T follicular helper cell (primary cell): ENCODE measurements around the gene SERGEF.
"Not testable (repeated sequence)": the region's sequence is repeated elsewhere in the genome, so short reads cannot be mapped to it uniquely, and the experiment has no call there.

Source experiments
- DNase-seq: peaks from one replicate; pipeline ENCODE4 v3.0.0-alpha.2; 2020; ENCODE audit warnings: low read depth

SERGEF gene

GRCh38 chr11:17907046-17907445, 105.8 kb downstream of the SERGEF start:
- no peak for DNase-seq

- DNase-seq: no peak
Measured at GRCh38 chr11:17906436-17906835, 106.4 kb downstream of the SERGEF start.

GRCh38 chr11:17905477-17905876, 107.4 kb downstream of the SERGEF start:
- DNase-seq: no peak

GRCh38 chr11:17901481-17901880, 111.4 kb downstream of the SERGEF start:
- no peak for DNase-seq

- no peak for DNase-seq
Measured at GRCh38 chr11:17898782-17899181, 114.1 kb downstream of the SERGEF start.

- DNase-seq: no peak
Measured at GRCh38 chr11:17898071-17898470, 114.8 kb downstream of the SERGEF start.

- no peak for DNase-seq
Measured at GRCh38 chr11:17897495-17897894, 115.4 kb downstream of the SERGEF start.

- not testable (repeated sequence) for DNase-seq
Measured at GRCh38 chr11:17896496-17897151, 116.2 kb downstream of the SERGEF start.

GRCh38 chr11:17894929-17895658, 117.8 kb downstream of the SERGEF start:
- DNase-seq: no peak

- no peak for DNase-seq
Measured at GRCh38 chr11:17892409-17892808, 120.4 kb downstream of the SERGEF start.

GRCh38 chr11:17890325-17890724, 122.5 kb downstream of the SERGEF start:
- no peak for DNase-seq

- DNase-seq: no peak
Measured at GRCh38 chr11:17887779-17888178, 125.1 kb downstream of the SERGEF start.

GRCh38 chr11:17883946-17884345, 128.9 kb downstream of the SERGEF start:
- DNase-seq: no peak

- no peak for DNase-seq
Measured at GRCh38 chr11:17883057-17883456, 129.8 kb downstream of the SERGEF start.

- no peak for DNase-seq
Measured at GRCh38 chr11:17878743-17879142, 134.1 kb downstream of the SERGEF start.

GRCh38 chr11:17877886-17878285, 135.0 kb downstream of the SERGEF start:
- DNase-seq: no peak

GRCh38 chr11:17876827-17877226, 136.0 kb downstream of the SERGEF start:
- no peak for DNase-seq

GRCh38 chr11:17875891-17876290, 137.0 kb downstream of the SERGEF start:
- DNase-seq: no peak

- DNase-seq: no peak
Measured at GRCh38 chr11:17873586-17873985, 139.3 kb downstream of the SERGEF start.

GRCh38 chr11:17868398-17868797, 144.4 kb downstream of the SERGEF start:
- not testable (repeated sequence) for DNase-seq

GRCh38 chr11:17867341-17867740, 145.5 kb downstream of the SERGEF start:
- DNase-seq: no peak

GRCh38 chr11:17865765-17866428, 146.9 kb downstream of the SERGEF start:
- DNase-seq: no peak

GRCh38 chr11:17864478-17864941, 148.3 kb downstream of the SERGEF start:
- no peak for DNase-seq
